OCI-LY7 (cell line): ENCODE results near the gene MYL5. TPM values are rescaled to one million over a fixed set of nuclear protein-coding genes. Genes with fewer than 3 reads are reported as not detected.

ENCODE experiments used
- BruUV-seq: library from RNA; stranded (reverse); fragments of 400-500 nt; replicated peaks from 2 replicates; lab custom pipeline; 2021; lab: Mats Ljungman, UMichigan
- CTCF ChIA-PET: fragments of 300-600 bp; sonication (Branson Sonifier 250); formaldehyde crosslinking; loops from one replicate; lab custom pipeline; 2022; ENCODE audit warnings: antibody characterized with exemption; ENCODE audit not compliant: unreplicated experiment; lab: Charles Lee
- POLR2A ChIA-PET: fragments of 300-600 bp; sonication (Branson Sonifier 250); formaldehyde crosslinking; loops from one replicate; lab custom pipeline; 2022; ENCODE audit warnings: antibody characterized with exemption; lab: Charles Lee
- DNase-seq: peaks from one replicate; pipeline ENCODE4 v3.0.0-alpha.2; 2015; ENCODE audit warnings: low spot score
- H2AFZ ChIP-seq: fragments of 200-600 bp; sonication (generic), shearing (Covaris generic); 2 replicates; pipeline ENCODE4 v1.6.1; 2014; ENCODE audit warnings: mild to moderate bottlenecking, antibody characterized with exemption, low read length, moderate library complexity
- H3K27ac ChIP-seq: fragments of 200-600 bp; sonication (generic); 2 replicates; pipeline ENCODE4 v1.5.1; 2014; ENCODE audit warnings: mixed run types, low read depth, mild to moderate bottlenecking, moderate library complexity, low read length, inconsistent platforms; ENCODE audit not compliant: poor library complexity, severe bottlenecking
- H3K36me3 ChIP-seq: fragments of 200-600 bp; sonication (generic); 2 replicates; pipeline ENCODE4 v1.6.1; 2014; ENCODE audit warnings: mild to moderate bottlenecking, antibody characterized with exemption, low read length, moderate library complexity, mixed read lengths; ENCODE audit not compliant: insufficient read depth
- H3K4me1 ChIP-seq: fragments of 200-600 bp; sonication (generic); 2 replicates; pipeline ENCODE4 v1.5.1; 2014; ENCODE audit warnings: mild to moderate bottlenecking, low read length; ENCODE audit not compliant: insufficient read depth, poor library complexity, severe bottlenecking
- H3K4me2 ChIP-seq: fragments of 200-600 bp; sonication (generic); 2 replicates; pipeline ENCODE4 v1.6.1; 2014; ENCODE audit warnings: mild to moderate bottlenecking, low read length
- H3K4me3 ChIP-seq: fragments of 200-600 bp; sonication (generic); 2 replicates; pipeline ENCODE4 v1.5.1; 2014; ENCODE audit warnings: mild to moderate bottlenecking, low read depth, low read length; ENCODE audit not compliant: poor library complexity, severe bottlenecking
- H3K79me2 ChIP-seq: fragments of 200-600 bp; sonication (generic); 2 replicates; pipeline ENCODE4 v1.6.1; 2016; ENCODE audit warnings: low read depth, mild to moderate bottlenecking, low read length, moderate library complexity, mixed read lengths; ENCODE audit not compliant: insufficient read depth
- H3K9me2 ChIP-seq: fragments of 200-600 bp; sonication (generic); 2 replicates; pipeline ENCODE4 v1.6.1; 2016; ENCODE audit warnings: mild to moderate bottlenecking, low read length, mixed read lengths; ENCODE audit not compliant: insufficient read depth
- H3K9me3 ChIP-seq: fragments of 200-600 bp; sonication (generic); 2 replicates; pipeline ENCODE4 v1.6.1; 2014; ENCODE audit warnings: mild to moderate bottlenecking, mixed run types, low read length, mixed read lengths
- H4K20me1 ChIP-seq: fragments of 200-600 bp; sonication (generic); 2 replicates; pipeline ENCODE4 v1.6.1; 2014; ENCODE audit warnings: mild to moderate bottlenecking, antibody characterized with exemption, low read length, moderate library complexity, mixed read lengths; ENCODE audit not compliant: insufficient read depth
- EZH2phosphoT487 ChIP-seq: fragments of 200-600 bp; sonication (generic); IDR thresholded peaks from 2 replicates; pipeline ENCODE4 v1.6.1; 2018; ENCODE audit warnings: low read depth, borderline replicate concordance, mild to moderate bottlenecking, mixed run types, antibody characterized with exemption, low read length, moderate library complexity, mixed read lengths
- intact Hi-C: fragments of 100-400 bp; cut with micrococcal nuclease; formaldehyde crosslinking; loops from one replicate; pipeline ENCODE4 v1.10.0; 2022; ENCODE audit not compliant: unreplicated experiment
- total RNA-seq, 2 experiments: library from RNA; depleted of rRNA in 1 of 2; stranded (reverse); fragments of >200 nt in 1 of 2; shearing (Covaris generic) in 1 of 2; gene quantifications; 2 replicates each; pipeline ENCODE4 v1.2.3, GENCODE V29; 2014 to 2022
- TF ChIP-seq, protein P1 (sequence below): fragments of 200-600 bp; sonication (generic); conservative IDR thresholded peaks from 2 replicates; pipeline ENCODE4 v1.5.1; 2014; ENCODE audit warnings: mild to moderate bottlenecking, antibody characterized with exemption, low read length, moderate library complexity, mixed read lengths

Gene MYL5
- total RNA-seq, 2 experiments from 2014 or later, result 24.4 to 62.2 TPM

DNA sequence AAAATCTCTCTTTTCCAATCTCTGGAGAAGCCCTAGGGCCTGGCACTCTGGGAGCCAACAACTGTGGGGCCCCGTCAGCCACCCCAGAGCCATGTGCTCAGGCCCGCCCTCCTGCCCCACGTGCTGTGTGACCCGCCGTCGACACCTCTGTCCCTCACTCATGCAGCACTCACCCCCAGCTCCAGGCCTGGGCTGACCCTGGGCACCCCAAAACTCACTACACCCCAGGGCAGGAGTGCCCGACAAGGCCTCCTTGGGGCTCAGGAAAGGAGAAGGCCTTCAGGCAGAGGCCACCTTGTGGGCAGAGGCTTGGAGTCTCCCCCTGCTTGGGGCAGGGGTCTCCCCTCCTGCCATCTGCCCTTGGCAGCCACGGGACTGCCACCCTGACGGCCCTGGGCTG, 5.7 kb downstream of the MYL5 start:
- Histone ChIP-seq H2AFZ (no peak overlapping the region), H3K4me3 (no peak overlapping the region), H3K79me2 (no peaks in the 10 kb centered on the region; the same call in 1 of the 2 replicates), H3K9me2 (no peaks in the 10 kb centered on the region), H3K4me1 (peaks cover 35% of the 10 kb centered on the region), H4K20me1 (no peaks in the 10 kb centered on the region), H3K36me3 (no peaks in the 10 kb centered on the region), H3K4me2 (no peak overlapping the region), H3K9me3 (no peaks in the 10 kb centered on the region), H3K27ac (no peak overlapping the region)
- ChIA-PET POLR2A (no interaction called here), CTCF (no interaction called here)
- DNase-seq, result no peak
- TF ChIP-seq, protein P1, sequence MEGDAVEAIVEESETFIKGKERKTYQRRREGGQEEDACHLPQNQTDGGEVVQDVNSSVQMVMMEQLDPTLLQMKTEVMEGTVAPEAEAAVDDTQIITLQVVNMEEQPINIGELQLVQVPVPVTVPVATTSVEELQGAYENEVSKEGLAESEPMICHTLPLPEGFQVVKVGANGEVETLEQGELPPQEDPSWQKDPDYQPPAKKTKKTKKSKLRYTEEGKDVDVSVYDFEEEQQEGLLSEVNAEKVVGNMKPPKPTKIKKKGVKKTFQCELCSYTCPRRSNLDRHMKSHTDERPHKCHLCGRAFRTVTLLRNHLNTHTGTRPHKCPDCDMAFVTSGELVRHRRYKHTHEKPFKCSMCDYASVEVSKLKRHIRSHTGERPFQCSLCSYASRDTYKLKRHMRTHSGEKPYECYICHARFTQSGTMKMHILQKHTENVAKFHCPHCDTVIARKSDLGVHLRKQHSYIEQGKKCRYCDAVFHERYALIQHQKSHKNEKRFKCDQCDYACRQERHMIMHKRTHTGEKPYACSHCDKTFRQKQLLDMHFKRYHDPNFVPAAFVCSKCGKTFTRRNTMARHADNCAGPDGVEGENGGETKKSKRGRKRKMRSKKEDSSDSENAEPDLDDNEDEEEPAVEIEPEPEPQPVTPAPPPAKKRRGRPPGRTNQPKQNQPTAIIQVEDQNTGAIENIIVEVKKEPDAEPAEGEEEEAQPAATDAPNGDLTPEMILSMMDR, result no peak
- TF ChIP-seq EZH2phosphoT487, result no peak
- no TSS peak for BruUV-seq
- intact Hi-C loops, result no loop called here

DNA sequence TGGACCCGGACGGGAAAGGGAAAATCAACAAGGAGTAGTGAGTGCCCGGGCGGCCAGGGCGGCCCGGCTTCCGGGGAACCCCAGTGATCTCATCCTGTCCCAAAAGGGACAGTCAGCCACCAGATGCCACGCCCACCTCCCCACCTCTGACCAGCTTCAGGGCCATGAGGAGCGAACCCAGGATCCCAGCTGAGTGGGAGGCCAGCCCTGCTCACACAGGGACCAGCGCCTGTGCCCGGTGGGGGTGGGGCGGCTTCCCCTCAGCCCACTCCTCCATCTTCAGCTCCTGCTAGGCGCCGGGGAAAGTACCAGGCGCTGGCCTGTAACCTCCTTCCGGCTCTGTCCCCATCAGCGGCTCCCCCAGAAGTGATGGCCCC, 6.2 kb downstream of the MYL5 start:
- no peak overlapping the region for H3K27ac ChIP-seq
- H3K36me3 ChIP-seq, result no peaks in the 10 kb centered on the region
- no peak overlapping the region for H2AFZ ChIP-seq
- H4K20me1 ChIP-seq, result no peaks in the 10 kb centered on the region
- intact Hi-C loops, result no loop called here
- no TSS peak for BruUV-seq
- H3K79me2 ChIP-seq, result no peaks in the 10 kb centered on the region
- no peaks in the 10 kb centered on the region for H3K9me3 ChIP-seq
- no peak for DNase-seq
- no peak overlapping the region for H3K4me3 ChIP-seq
- TF ChIP-seq, protein P1, result no peak
- TF ChIP-seq EZH2phosphoT487, result no peak
- peaks cover 30% of the 10 kb centered on the region for H3K4me1 ChIP-seq
- CTCF ChIA-PET, result no interaction called here
- no peaks in the 10 kb centered on the region for H3K9me2 ChIP-seq
- no peak overlapping the region for H3K4me2 ChIP-seq
- POLR2A ChIA-PET, result no interaction called here

DNA sequence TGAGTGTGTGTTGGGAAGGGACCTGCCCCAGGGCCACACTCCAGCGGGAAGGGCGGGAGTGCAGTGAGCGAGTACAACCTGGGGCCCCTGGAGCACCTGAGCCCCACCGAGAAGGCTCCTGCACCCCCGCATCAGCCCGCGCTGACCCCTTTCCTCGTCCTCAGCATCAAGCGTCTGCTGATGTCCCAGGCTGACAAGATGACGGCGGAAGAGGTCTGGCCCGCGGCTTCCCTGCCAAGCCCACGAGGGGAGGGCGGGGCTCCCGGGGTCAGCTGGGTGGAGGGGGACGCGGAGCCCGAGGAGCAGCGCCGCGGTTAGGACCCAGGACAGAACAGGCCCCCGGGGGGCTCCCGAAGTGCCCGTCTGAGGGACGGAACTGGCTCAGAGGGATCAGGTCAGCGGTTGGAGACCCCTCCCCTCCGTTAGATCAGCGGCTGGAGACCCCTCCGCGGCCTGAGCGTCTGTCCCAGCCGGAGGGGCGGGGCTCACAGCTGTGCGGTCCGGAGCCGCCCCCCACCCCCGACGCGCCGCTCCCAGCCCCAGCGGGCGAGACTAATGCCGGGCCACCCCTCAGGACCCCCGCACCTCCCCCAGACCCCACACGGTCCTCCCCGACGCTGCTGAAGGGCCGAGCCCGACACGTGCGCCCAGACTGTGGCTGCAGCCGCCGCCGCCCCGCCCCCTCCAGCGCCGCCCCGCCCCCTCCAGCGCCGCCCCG, 6.7 kb downstream of the MYL5 start:
- intact Hi-C loops, result no loop called here
- Histone ChIP-seq H3K4me1 (peaks cover 25% of the 10 kb centered on the region), H3K9me3 (no peaks in the 10 kb centered on the region), H2AFZ (no peak overlapping the region), H3K79me2 (no peaks in the 10 kb centered on the region), H3K9me2 (no peaks in the 10 kb centered on the region), H3K4me2 (no peak overlapping the region), H3K36me3 (no peaks in the 10 kb centered on the region), H3K27ac (no peak overlapping the region), H4K20me1 (no peaks in the 10 kb centered on the region), H3K4me3 (no peak overlapping the region)
- CTCF ChIA-PET, result no interaction called here
- no peak for DNase-seq
- no TSS peak for BruUV-seq
- TF ChIP-seq, protein P1, result no peak
- TF ChIP-seq EZH2phosphoT487, result no peak
- POLR2A ChIA-PET, result no interaction called here
